MM.1S (cell line): ENCODE results near the gene PCP4.

Experiments used
- DNase-seq: peaks from one replicate; pipeline ENCODE4 v3.0.0-alpha.2; 2015
- H2AFZ ChIP-seq: fragments of 300-600 bp; sonication (generic); 2 replicates; pipeline ENCODE4 v1.6.0; 2016; ENCODE audit warnings: antibody characterized with exemption, low read length
- H3F3A ChIP-seq: fragments of 300-600 bp; sonication (generic); 2 replicates; pipeline ENCODE4 v1.6.1; 2016; ENCODE audit warnings: mild to moderate bottlenecking, antibody characterized with exemption, low read length, moderate library complexity, mixed read lengths; ENCODE audit not compliant: insufficient read depth
- H3K27ac ChIP-seq: fragments of 300-600 bp; sonication (generic); 2 replicates; pipeline ENCODE4 v1.5.1; 2016; ENCODE audit warnings: mild to moderate bottlenecking, low read length
- H3K27me3 ChIP-seq: fragments of 300-600 bp; sonication (generic); replicated peaks from 2 replicates; pipeline ENCODE4 v1.6.0; 2016; ENCODE audit warnings: low read length; ENCODE audit not compliant: insufficient read depth
- H3K36me3 ChIP-seq: fragments of 300-600 bp; sonication (generic); replicated peaks from 2 replicates; pipeline ENCODE4 v1.6.1; 2016; ENCODE audit warnings: mild to moderate bottlenecking, low read length, mixed read lengths; ENCODE audit not compliant: insufficient read depth
- H3K4me1 ChIP-seq: fragments of 300-600 bp; sonication (generic); 2 replicates; pipeline ENCODE4 v1.6.1; 2016; ENCODE audit warnings: low read length, mixed read lengths
- H3K4me2 ChIP-seq: fragments of 300-600 bp; sonication (generic); 2 replicates; pipeline ENCODE4 v1.6.0; 2016; ENCODE audit warnings: low read depth, low read length
- H3K4me3 ChIP-seq: fragments of 300-600 bp; sonication (generic); 2 replicates; pipeline ENCODE4 v1.5.1; 2016; ENCODE audit warnings: low read length, mixed read lengths
- H3K79me2 ChIP-seq: fragments of 300-600 bp; sonication (generic); 2 replicates; pipeline ENCODE4 v1.6.1; 2016; ENCODE audit warnings: mixed run types, low read length, mixed read lengths
- H3K9ac ChIP-seq: fragments of 300-600 bp; sonication (generic); 2 replicates; pipeline ENCODE4 v1.6.1; 2016; ENCODE audit warnings: low read length, mixed read lengths
- H3K9me2 ChIP-seq: fragments of 300-600 bp; sonication (generic); replicated peaks from 2 replicates; pipeline ENCODE4 v1.6.1; 2016; ENCODE audit warnings: mild to moderate bottlenecking, low read length, mixed read lengths; ENCODE audit not compliant: insufficient read depth
- H3K9me3 ChIP-seq: fragments of 300-600 bp; sonication (generic); replicated peaks from 2 replicates; pipeline ENCODE4 v1.6.1; 2016; ENCODE audit warnings: mild to moderate bottlenecking, low read length, mixed read lengths; ENCODE audit not compliant: insufficient read depth
- H4K20me1 ChIP-seq: fragments of 300-600 bp; sonication (generic); 2 replicates; pipeline ENCODE4 v1.6.1; 2016; ENCODE audit warnings: mild to moderate bottlenecking, low read length, moderate library complexity, mixed read lengths; ENCODE audit not compliant: insufficient read depth
- CTCF ChIP-seq: fragments of 300-600 bp; sonication (generic); IDR thresholded peaks from 2 replicates; pipeline ENCODE4 v1.5.1; 2016; ENCODE audit warnings: antibody characterized with exemption, low read length, mixed read lengths
- EZH2 ChIP-seq: fragments of 300-600 bp; sonication (generic); optimal IDR thresholded peaks from 2 replicates; pipeline ENCODE3; 2017; ENCODE audit warnings: low read depth, mild to moderate bottlenecking, antibody characterized with exemption, low read length, mixed read lengths
- EZH2phosphoT487 ChIP-seq: fragments of 300-600 bp; sonication (generic); IDR thresholded peaks from 2 replicates; pipeline ENCODE4 v1.6.1; 2018; ENCODE audit warnings: antibody characterized with exemption, low read length

Gene PCP4

GRCh38 chr21:39900911-39901310 lies 33.7 kb downstream of the PCP4 start:
- H3F3A ChIP-seq = no peaks in the 10 kb centered on the region
- no peaks in the 10 kb centered on the region for H3K4me1 ChIP-seq
- H3K27me3 ChIP-seq = no peaks in the 10 kb centered on the region
- no peak overlapping the region for H3K4me2 ChIP-seq
- no peak for DNase-seq
- H2AFZ ChIP-seq = no peak overlapping the region
- H3K9me3 ChIP-seq = no peaks in the 10 kb centered on the region
- TF ChIP-seq EZH2phosphoT487 = no peak
- TF ChIP-seq EZH2 = no peak
- no peak overlapping the region for H3K9ac ChIP-seq
- H3K9me2 ChIP-seq = no peaks in the 10 kb centered on the region
- H3K79me2 ChIP-seq = peaks cover 16% of the 10 kb centered on the region
- no peak overlapping the region for H3K27ac ChIP-seq
- H4K20me1 ChIP-seq = no peaks in the 10 kb centered on the region
- no peak overlapping the region for H3K4me3 ChIP-seq
- H3K36me3 ChIP-seq = 0 out of 2 replicates have a peak, but pooled peaks cover 15% of the 10 kb centered on the region

- TF ChIP-seq EZH2phosphoT487 = no peak
- TF ChIP-seq EZH2 = no peak
- TF ChIP-seq CTCF = no peak
- Histone ChIP-seq H3K4me2 (no peak overlapping the region), H3K36me3 (0 out of 2 replicates have a peak, but pooled peaks cover 14% of the 10 kb centered on the region), H3K27me3 (no peaks in the 10 kb centered on the region), H3K79me2 (peaks cover 14% of the 10 kb centered on the region; the same call in 1 of the 2 replicates), H4K20me1 (no peaks in the 10 kb centered on the region), H3F3A (no peaks in the 10 kb centered on the region), H3K4me1 (no peaks in the 10 kb centered on the region), H3K9me3 (no peaks in the 10 kb centered on the region), H3K27ac (no peak overlapping the region), H3K9ac (no peak overlapping the region), H3K9me2 (no peaks in the 10 kb centered on the region), H2AFZ (no peak overlapping the region), H3K4me3 (no peak overlapping the region)
- DNase-seq = no peak
Measured at GRCh38 chr21:39902986-39903385, 35.7 kb downstream of the PCP4 start.

- H3K9me3 ChIP-seq = no peaks in the 10 kb centered on the region
- H3F3A ChIP-seq = no peaks in the 10 kb centered on the region
- H3K27ac ChIP-seq = no peak overlapping the region
- no peaks in the 10 kb centered on the region for H3K9me2 ChIP-seq
- no peak overlapping the region for H2AFZ ChIP-seq
- TF ChIP-seq EZH2phosphoT487 (no peak), CTCF (no peak), EZH2 (no peak)
- no peak overlapping the region for H3K9ac ChIP-seq
- H3K27me3 ChIP-seq = no peaks in the 10 kb centered on the region
- no peaks in the 10 kb centered on the region for H4K20me1 ChIP-seq
- no peak overlapping the region for H3K4me2 ChIP-seq
- DNase-seq = no peak
- H3K36me3 ChIP-seq = 0 out of 2 replicates have a peak, but pooled peaks cover under 1% of the 10 kb centered on the region
- H3K4me1 ChIP-seq = no peaks in the 10 kb centered on the region
- H3K4me3 ChIP-seq = no peak overlapping the region
- peaks cover 14% of the 10 kb centered on the region; the same call in 1 of the 2 replicates for H3K79me2 ChIP-seq
Measured at GRCh38 chr21:39904457-39904856, 37.2 kb downstream of the PCP4 start.

- no peak for DNase-seq
- Histone ChIP-seq H4K20me1 (no peaks in the 10 kb centered on the region), H3K9me3 (no peaks in the 10 kb centered on the region), H3K79me2 (peaks cover 29% of the 10 kb centered on the region; the same call in 1 of the 2 replicates), H3K9ac (no peak overlapping the region), H3K36me3 (no peaks in the 10 kb centered on the region), H3K4me3 (no peak overlapping the region), H3F3A (no peaks in the 10 kb centered on the region), H3K27me3 (no peaks in the 10 kb centered on the region), H3K4me2 (no peak overlapping the region), H3K4me1 (no peaks in the 10 kb centered on the region), H3K9me2 (no peaks in the 10 kb centered on the region), H2AFZ (no peak overlapping the region), H3K27ac (no peak overlapping the region)
- no peak for TF ChIP-seq CTCF
- no peak for TF ChIP-seq EZH2
- no peak for TF ChIP-seq EZH2phosphoT487
Measured at GRCh38 chr21:39908265-39908923, 41.2 kb downstream of the PCP4 start.
